ENCODE results near the gene ZNF276. TPM values are rescaled to one million over a fixed set of nuclear protein-coding genes. Genes with fewer than 3 reads are reported as not detected.
A peak's percentile ranks its signal among the peaks of the same experiment; 100 is the strongest.

Gene ZNF276
- total RNA-seq, 1 experiment from 2014 or later, result 18.6 TPM

DNA sequence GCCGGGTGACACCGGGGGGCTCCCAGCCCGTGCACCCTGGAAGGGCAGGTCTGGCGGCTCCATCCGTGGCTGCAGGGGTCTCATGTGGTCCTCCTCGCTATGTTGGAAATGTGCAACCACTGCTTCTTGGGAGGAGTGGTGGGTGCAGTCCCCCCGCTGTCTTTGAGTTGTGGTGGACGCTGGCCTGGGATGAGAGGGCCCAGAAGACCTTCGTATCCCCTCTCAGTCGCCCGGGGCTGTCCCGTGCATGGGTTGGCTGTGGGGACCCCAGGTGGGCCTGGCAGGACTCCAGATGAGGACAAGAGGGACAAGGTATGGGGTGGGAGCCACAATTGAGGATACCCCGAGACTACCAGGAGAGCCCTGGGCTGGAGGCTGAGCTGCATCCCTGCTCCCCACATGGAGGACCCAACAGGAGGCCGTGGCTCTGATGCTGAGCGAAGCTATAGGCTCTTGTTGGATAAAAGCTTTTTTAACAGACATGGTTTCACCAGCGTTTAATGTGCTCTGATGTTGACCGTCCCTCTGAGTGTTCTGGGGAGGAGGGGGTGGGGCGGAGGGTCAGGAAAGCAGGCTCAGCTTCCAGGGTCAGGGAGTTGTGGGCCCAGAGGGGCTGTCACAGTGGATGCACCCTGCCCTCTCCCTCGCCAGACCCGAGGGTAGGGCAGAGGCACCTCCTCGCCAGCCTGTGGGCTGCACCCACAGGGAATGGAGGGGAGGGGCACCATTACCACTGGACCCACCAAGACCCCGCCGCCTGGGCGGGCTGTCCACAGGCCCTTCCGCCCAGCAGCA lies 25.3 kb upstream of the ZNF276 start:
- no peak overlapping the region for H3K4me3 Mint-ChIP-seq

More for the DNA sequence above, 25.3 kb upstream of the ZNF276 start:
- Histone ChIP-seq H3K23ac (ENCODE audit: insufficient read length, low read depth, low read length) (no peak overlapping the region), H2BK5ac (ENCODE audit: insufficient read length, low read length) (no peak overlapping the region), H3K23me2 (ENCODE audit: insufficient read length, low read depth, low read length, poor library complexity, severe bottlenecking) (peaks cover 8% of the 10 kb centered on the region), H3K27me3 (ENCODE audit: insufficient read depth, low read length) (no peaks in the 10 kb centered on the region), H3K9ac (ENCODE audit: extremely low read depth, insufficient read length, low read length) (no peak overlapping the region), H3K4me2 (ENCODE audit: insufficient read depth, insufficient read length, low read length) (no peak overlapping the region), H2BK20ac (ENCODE audit: low read depth, low read length, poor library complexity, severe bottlenecking) (no peak overlapping the region), H3K27ac (ENCODE audit: insufficient read length, low read depth, low read length) (no peak overlapping the region), H4K8ac (replicated peaks; ENCODE audit: insufficient read length, low read depth, low read length) (no peak overlapping the region), H4K20me1 (ENCODE audit: control insufficient read depth, insufficient read depth, insufficient read length) (no peaks in the 10 kb centered on the region), H4K5ac (ENCODE audit: insufficient read length, low read depth, low read length) (no peak overlapping the region), H2AFZ (ENCODE audit: low read length) (no peak overlapping the region), H2BK120ac (ENCODE audit: low read depth, low read length, poor library complexity, severe bottlenecking) (no peak overlapping the region), H3K9me3 (ENCODE audit: control insufficient read depth, low read depth, low read length) (no peaks in the 10 kb centered on the region), H4K91ac (ENCODE audit: insufficient read length, low read depth, low read length) (no peak overlapping the region), H3K56ac (ENCODE audit: insufficient read length, low read depth, low read length) (no peak overlapping the region), H2BK12ac (ENCODE audit: insufficient read length, low read depth, low read length) (no peak overlapping the region), H3K79me1 (ENCODE audit: insufficient read depth, low read depth, low read length, poor library complexity, severe bottlenecking) (no peaks in the 10 kb centered on the region), H3K14ac (ENCODE audit: insufficient read depth, low read length) (no peak overlapping the region), H3K79me2 (ENCODE audit: insufficient read depth, low read length) (no peaks in the 10 kb centered on the region), H3K4ac (ENCODE audit: low read depth, low read length) (no peak overlapping the region), H3K4me1 (ENCODE audit: insufficient read depth, low read length) (no peaks in the 10 kb centered on the region), H2BK15ac (ENCODE audit: low read depth, low read length) (no peak overlapping the region), H3T11ph (ENCODE audit: low read length) (no peak overlapping the region), H3K18ac (ENCODE audit: insufficient read length, low read depth, low read length) (no peak overlapping the region), H2AK5ac (ENCODE audit: insufficient read length, low read length) (no peak overlapping the region)
- TF ChIP-seq, protein P1, sequence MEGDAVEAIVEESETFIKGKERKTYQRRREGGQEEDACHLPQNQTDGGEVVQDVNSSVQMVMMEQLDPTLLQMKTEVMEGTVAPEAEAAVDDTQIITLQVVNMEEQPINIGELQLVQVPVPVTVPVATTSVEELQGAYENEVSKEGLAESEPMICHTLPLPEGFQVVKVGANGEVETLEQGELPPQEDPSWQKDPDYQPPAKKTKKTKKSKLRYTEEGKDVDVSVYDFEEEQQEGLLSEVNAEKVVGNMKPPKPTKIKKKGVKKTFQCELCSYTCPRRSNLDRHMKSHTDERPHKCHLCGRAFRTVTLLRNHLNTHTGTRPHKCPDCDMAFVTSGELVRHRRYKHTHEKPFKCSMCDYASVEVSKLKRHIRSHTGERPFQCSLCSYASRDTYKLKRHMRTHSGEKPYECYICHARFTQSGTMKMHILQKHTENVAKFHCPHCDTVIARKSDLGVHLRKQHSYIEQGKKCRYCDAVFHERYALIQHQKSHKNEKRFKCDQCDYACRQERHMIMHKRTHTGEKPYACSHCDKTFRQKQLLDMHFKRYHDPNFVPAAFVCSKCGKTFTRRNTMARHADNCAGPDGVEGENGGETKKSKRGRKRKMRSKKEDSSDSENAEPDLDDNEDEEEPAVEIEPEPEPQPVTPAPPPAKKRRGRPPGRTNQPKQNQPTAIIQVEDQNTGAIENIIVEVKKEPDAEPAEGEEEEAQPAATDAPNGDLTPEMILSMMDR (conservative IDR thresholded peaks at IDR 0.05), result no peak
- Mint-ChIP-seq H3K36me3 (ENCODE audit: insufficient read depth in 1 of 3, low read depth in 3 of 3) (peaks cover 22 to 57% (median 48%) of the 10 kb centered on the region in 3 experiments), H3K27me3 (ENCODE audit: low read depth) (peaks cover 2% of the 10 kb centered on the region; the same call in 1 of the 2 replicates), H3K27ac (peak overlapping the region in 1 of 3 experiments; percentile 82; a peak in 2 of 7 replicates), H3K9me3 (no peaks in the 10 kb centered on the region; a peak in 1 of 5 replicates), H3K4me1 (peaks cover 5 to 7% of the 10 kb centered on the region in 2 experiments)
- DNase-seq, result no peak
- no CpG with 5 or more reads among the region's 25 CpGs for WGBS (ENCODE audit: extremely low coverage, insufficient read length, low lambda C conversion rate)

Measured in H9 (cell line).